Cardiac fibroblast (primary cell): ENCODE results near the gene INAVA.
"Not testable (repeated sequence)": the region's sequence is repeated elsewhere in the genome, so short reads cannot be mapped to it uniquely, and the experiment has no call there.

Experiments
- DNase-seq, 2 donors: peaks; one replicate each; pipeline versions ENCODE4 v3.0.0 to v3.0.0-alpha.2; 2010; ENCODE audit warnings: low read depth in 2 of 2
- H3K4me3 ChIP-seq, 2 donors: replicated peaks in 1 of 2; 1 replicate in 1 of 2; 2 replicates in 1 of 2; pipeline ENCODE4 v1.5.1; 2011; ENCODE audit warnings: low read depth in 2 of 2, low read length in 2 of 2, mild to moderate bottlenecking in 2 of 2, moderate library complexity in 1 of 2
- CTCF ChIP-seq: IDR thresholded peaks from one replicate; pipeline ENCODE4 v1.5.1; 2011; ENCODE audit warnings: low read depth, mild to moderate bottlenecking, low read length, inconsistent platforms

The INAVA gene

DNA sequence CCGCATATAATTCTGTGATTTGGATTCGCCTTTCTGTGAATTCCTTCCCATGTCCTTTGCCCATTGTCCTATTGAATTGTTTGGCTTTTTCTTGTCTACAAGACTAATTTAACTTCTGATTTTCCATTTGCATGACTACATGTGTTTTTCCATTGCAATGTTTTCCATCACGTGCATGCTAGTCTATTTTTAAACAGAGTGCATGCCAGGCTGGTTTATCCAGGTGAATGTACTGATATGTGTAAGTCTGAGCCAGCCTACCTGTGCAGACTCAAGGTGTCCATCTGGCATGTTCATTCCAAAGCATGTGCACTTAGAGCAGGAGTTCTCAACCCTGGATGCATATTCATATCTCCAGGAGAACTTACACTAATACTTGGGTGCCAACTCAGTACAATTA, 59.7 kb downstream of the INAVA start:
- no peak for DNase-seq
- no peak overlapping the region for H3K4me3 ChIP-seq
- no peak for TF ChIP-seq CTCF

GRCh38 chr1:200958597-200958996, 63.9 kb downstream of the INAVA start:
- no peak for DNase-seq
- TF ChIP-seq CTCF = no peak
- no peak overlapping the region for H3K4me3 ChIP-seq

DNA sequence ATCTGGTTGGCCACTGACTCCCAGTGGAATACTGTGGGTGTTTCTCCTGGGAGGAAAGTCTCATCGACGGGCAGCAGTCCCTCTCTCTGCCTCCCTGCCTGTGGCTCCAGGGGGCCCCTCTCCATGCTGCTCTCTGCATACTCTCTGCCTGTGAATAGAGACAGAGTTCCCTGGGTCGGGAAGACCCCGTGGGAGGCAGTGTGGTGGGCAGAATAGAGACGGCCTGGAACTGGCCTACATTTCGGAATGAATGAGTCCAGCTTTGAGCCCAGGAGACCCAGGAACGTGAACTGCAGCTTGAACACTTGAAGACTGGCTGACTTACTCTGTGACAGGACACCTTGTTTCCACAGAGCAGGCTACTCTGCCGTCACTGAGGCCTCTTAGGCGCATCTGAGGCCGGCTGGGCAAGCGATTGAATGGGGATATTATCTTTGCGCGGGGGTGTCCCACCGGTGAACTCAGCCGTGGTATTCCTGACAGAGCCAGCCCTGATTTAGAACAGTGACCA, 64.8 kb downstream of the INAVA start:
- H3K4me3 ChIP-seq = no peak overlapping the region
- TF ChIP-seq CTCF = no peak
- DNase-seq = no peak

DNA sequence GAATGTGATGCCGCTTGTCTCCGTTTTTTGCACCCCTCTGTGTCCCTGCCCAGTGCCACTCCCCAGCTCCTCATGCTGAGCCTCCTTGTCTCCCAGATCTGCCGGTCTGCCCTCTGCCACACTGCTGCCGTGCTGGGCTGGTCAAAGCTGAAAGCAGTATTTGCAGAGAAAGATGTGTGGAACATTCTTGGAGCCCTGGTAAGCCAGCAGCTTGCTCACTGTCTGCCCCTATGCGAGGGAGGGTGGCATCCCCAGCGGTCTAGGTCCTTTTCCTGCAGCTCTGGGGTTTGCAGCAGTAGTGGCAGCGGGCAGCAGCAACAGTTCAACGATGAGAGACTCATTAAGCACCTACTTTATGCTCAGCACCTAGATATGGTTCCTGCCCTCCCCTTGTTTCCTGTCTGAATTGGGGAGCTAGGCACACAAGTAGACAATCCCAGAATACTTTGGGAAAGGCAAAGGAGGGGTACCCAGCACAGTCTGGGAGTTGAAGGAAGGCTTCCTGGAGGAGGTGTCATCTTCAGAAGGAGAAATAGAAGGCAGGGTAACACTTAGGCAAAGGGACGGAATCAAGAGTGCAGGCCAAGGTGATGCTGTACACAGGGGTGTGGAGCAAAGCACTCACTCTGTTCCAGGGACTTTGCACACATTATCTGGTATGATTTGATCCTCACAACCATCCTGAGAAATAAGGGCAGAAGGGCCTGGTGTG, 65.7 kb downstream of the INAVA start:
- no peak for TF ChIP-seq CTCF
- no peak overlapping the region for H3K4me3 ChIP-seq

DNA sequence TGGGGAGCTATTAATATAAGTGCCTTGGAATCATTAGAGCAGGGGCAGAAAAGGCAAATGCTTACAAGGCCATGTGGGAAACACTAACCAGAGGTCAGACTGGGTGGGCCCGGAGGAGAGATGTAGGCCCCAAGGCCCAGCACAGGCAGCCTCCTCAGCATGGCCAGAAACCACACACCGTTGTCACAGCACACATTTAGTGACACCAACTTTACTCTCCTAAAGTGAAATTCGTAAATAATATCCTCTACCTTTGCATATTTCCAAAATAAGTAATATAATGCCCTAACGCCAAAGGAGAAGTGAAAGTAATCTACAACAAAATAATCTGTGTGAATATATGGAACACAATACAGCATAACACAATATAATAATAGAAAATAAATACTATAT, 66.2 kb downstream of the INAVA start:
- no peak for TF ChIP-seq CTCF
- H3K4me3 ChIP-seq = no peak overlapping the region
- no peak for DNase-seq

More for the DNA sequence above, 65.7 kb downstream of the INAVA start:
- DNase-seq = no peak

DNA sequence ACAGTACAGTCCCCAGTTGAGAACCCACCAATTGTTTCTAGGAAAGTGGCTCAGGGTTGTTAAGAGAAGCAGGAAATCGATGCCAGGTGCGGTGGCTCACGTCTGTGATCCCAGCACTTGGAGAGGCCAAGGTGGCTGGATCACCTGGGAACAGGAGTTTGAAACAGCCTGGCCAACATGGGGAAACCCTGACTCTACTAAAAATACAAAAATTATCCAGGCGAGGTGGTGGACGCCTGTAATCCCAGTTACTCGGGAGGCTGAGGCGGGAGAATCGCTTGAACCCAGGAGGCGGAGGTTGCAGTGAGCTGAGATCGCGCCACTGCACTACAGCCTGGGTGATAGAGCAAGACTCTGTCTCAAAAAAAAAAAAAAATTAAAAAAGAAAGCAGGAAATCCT, 67.5 kb downstream of the INAVA start:
- DNase-seq, H3K4me3 ChIP-seq: not testable (repeated sequence)

GRCh38 chr1:200962631-200963030, 67.9 kb downstream of the INAVA start:
- no peak overlapping the region for H3K4me3 ChIP-seq
- DNase-seq = no peak
- no peak for TF ChIP-seq CTCF
